Measurements from ENCODE around the gene DOCK1. TPM values are rescaled to one million over a fixed set of nuclear protein-coding genes. Genes with fewer than 3 reads are reported as not detected.
A peak's percentile ranks its signal among the peaks of the same experiment; 100 is the strongest.

DOCK1 gene
- total and polyA plus RNA-seq, 4 donors: 10.9 to 82.6 (median 43.3) TPM

DNA sequence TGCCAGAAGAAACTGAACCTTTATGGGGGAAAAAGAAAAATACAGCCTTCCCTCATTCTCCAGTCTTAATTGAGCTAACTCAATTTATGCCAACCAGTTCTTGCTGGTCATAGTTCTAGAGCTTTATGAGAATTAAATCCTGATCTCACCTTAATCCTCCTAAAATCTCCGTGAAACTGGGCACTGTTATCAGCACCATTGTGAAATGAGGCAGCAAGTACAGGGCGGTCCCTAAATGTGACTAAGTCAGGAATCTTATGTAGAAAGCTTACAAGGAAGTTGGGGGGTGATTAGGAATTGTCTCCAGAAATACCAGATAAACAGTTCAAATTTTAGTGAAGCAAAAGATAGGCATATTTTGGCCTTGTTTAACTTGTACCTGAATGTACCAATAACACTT, 301.9 kb downstream of the DOCK1 start:
- Histone ChIP-seq H3K36me3 (ENCODE audit: control insufficient read depth in 1 of 2, insufficient read depth in 2 of 2, low read length in 1 of 2) (no peaks in the 10 kb centered on the region), H3K9me3 (ENCODE audit: control insufficient read depth, low read length) (no peaks in the 10 kb centered on the region), H3K4me1 (ENCODE audit: control insufficient read depth in 1 of 2, insufficient read depth in 2 of 2, low read length in 2 of 2) (no peaks in the 10 kb centered on the region), H3K27me3 (ENCODE audit: control insufficient read depth in 1 of 2, insufficient read depth in 2 of 2, low read length in 1 of 2) (no peaks in the 10 kb centered on the region), H3K4me3 (ENCODE audit: low read length in 2 of 2) (no peak overlapping the region), H3K27ac (ENCODE audit: low read depth in 1 of 2, low read length in 2 of 2) (no peak overlapping the region)
- ATAC-seq (ENCODE audit: low FRiP score): no peak
- 95 to 99% methylated on average over 2 of the region's 2 CpGs for WGBS, 2 donors
- intact Hi-C loops (cut with DNase I): no loop called here
- DNase-seq: no peak

DNA sequence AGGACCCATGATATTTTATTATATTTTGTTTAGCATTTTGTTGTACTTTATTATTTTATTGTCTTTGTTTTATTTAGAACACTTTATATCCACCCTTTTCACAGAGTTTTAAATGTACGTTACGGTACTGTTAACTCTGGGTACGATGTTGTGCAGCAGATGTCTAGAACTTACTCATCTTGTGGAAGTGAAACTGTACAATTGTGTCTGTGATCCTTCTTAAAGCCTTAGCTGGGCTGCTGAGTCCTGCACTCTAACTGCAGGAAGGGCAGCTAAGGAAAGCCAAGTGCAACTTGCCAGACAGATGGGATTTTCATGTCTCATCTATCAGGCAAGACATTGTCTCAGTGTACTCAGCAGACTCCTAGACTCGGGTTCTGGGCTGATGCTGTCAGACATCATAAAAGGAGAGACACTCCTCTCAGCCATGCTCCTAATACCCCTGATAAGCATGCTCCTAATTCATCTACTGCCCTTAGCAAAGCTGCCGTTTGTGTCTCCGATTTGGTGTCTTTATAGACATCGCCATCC, 305.8 kb downstream of the DOCK1 start:
- no peaks in the 10 kb centered on the region for H3K4me1 ChIP-seq (ENCODE audit: control insufficient read depth in 1 of 2, insufficient read depth in 2 of 2, low read length in 2 of 2)
- intact Hi-C loops (cut with DNase I): no loop called here
- 90 to 91% methylated on average over 7 of the region's 7 CpGs for WGBS, 2 donors
- H3K4me3 ChIP-seq (ENCODE audit: low read length in 2 of 2): no peak overlapping the region
- DNase-seq (no peak), ATAC-seq (ENCODE audit: low FRiP score) (no peak)
- no peaks in the 10 kb centered on the region for H3K36me3 ChIP-seq (ENCODE audit: control insufficient read depth in 1 of 2, insufficient read depth in 2 of 2, low read length in 1 of 2)
- no peaks in the 10 kb centered on the region for H3K9me3 ChIP-seq (ENCODE audit: control insufficient read depth, low read length)
- no peaks in the 10 kb centered on the region for H3K27me3 ChIP-seq (ENCODE audit: control insufficient read depth in 1 of 2, insufficient read depth in 2 of 2, low read length in 1 of 2)
- no peak overlapping the region for H3K27ac ChIP-seq (ENCODE audit: low read depth in 1 of 2, low read length in 2 of 2)

- H3K4me3 ChIP-seq (ENCODE audit: low read length in 2 of 2): no peak overlapping the region
- H3K9me3 ChIP-seq (ENCODE audit: control insufficient read depth, low read length): no peaks in the 10 kb centered on the region
- ATAC-seq (ENCODE audit: low FRiP score): no peak
- WGBS, 2 donors: 73 to 82% methylated on average over 4 of the region's 4 CpGs
- no peaks in the 10 kb centered on the region for H3K36me3 ChIP-seq (ENCODE audit: control insufficient read depth in 1 of 2, insufficient read depth in 2 of 2, low read length in 1 of 2)
- H3K27ac ChIP-seq (ENCODE audit: low read depth in 1 of 2, low read length in 2 of 2): no peak overlapping the region
- H3K27me3 ChIP-seq (ENCODE audit: control insufficient read depth in 1 of 2, insufficient read depth in 2 of 2, low read length in 1 of 2): no peaks in the 10 kb centered on the region
- DNase-seq: no peak
- intact Hi-C loops (cut with DNase I): no loop called here
- no peaks in the 10 kb centered on the region for H3K4me1 ChIP-seq (ENCODE audit: control insufficient read depth in 1 of 2, insufficient read depth in 2 of 2, low read length in 2 of 2)
These were observed 310.6 kb downstream of the DOCK1 start for GRCh38 chr10:127215866-127216265.

DNA sequence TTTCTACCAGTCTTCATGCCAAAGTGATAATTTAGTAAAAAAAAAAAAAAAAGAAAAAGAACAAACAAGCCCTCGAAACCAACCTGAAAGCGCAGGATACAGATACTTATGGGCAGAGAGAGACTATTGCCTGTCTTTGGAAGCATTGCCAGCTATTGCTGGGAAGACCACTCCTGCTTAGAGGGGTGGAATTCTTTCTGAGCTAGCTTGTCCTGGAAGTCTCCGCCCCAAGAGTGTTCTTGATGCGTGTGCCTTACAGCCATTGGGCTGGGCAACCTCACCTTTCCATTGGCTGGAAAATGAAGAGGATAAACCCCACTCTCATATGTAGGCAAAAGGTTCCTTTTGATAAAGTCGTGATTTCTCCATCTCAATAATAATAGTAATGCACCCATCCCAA, 311.0 kb downstream of the DOCK1 start:
- intact Hi-C loops (cut with DNase I): no loop called here
- 92 to 95% methylated on average over 5 of the region's 5 CpGs for WGBS, 2 donors
- ATAC-seq (ENCODE audit: low FRiP score): no peak

GRCh38 chr10:127216786-127217185, 311.6 kb downstream of the DOCK1 start:
- 35 to 53% methylated on average over 3 of the region's 3 CpGs for WGBS, 2 donors
- Histone ChIP-seq H3K4me3 (ENCODE audit: low read length in 2 of 2) (no peak overlapping the region), H3K27ac (ENCODE audit: low read depth in 1 of 2, low read length in 2 of 2) (no peak overlapping the region), H3K36me3 (ENCODE audit: control insufficient read depth in 1 of 2, insufficient read depth in 2 of 2, low read length in 1 of 2) (no peaks in the 10 kb centered on the region), H3K4me1 (ENCODE audit: control insufficient read depth in 1 of 2, insufficient read depth in 2 of 2, low read length in 2 of 2) (no peaks in the 10 kb centered on the region), H3K9me3 (ENCODE audit: control insufficient read depth, low read length) (no peaks in the 10 kb centered on the region), H3K27me3 (ENCODE audit: control insufficient read depth in 1 of 2, insufficient read depth in 2 of 2, low read length in 1 of 2) (no peaks in the 10 kb centered on the region)
- no peak for DNase-seq
- intact Hi-C loops (cut with DNase I): no loop called here
- ATAC-seq (ENCODE audit: low FRiP score): no peak

More for the DNA sequence above, 311.0 kb downstream of the DOCK1 start:
- Histone ChIP-seq H3K4me1 (ENCODE audit: control insufficient read depth in 1 of 2, insufficient read depth in 2 of 2, low read length in 2 of 2) (no peaks in the 10 kb centered on the region), H3K36me3 (ENCODE audit: control insufficient read depth in 1 of 2, insufficient read depth in 2 of 2, low read length in 1 of 2) (no peaks in the 10 kb centered on the region), H3K4me3 (ENCODE audit: low read length in 2 of 2) (no peak overlapping the region), H3K27me3 (ENCODE audit: control insufficient read depth in 1 of 2, insufficient read depth in 2 of 2, low read length in 1 of 2) (no peaks in the 10 kb centered on the region), H3K9me3 (ENCODE audit: control insufficient read depth, low read length) (no peaks in the 10 kb centered on the region), H3K27ac (ENCODE audit: low read depth in 1 of 2, low read length in 2 of 2) (no peak overlapping the region)
- no peak for DNase-seq

- Histone ChIP-seq H3K27me3 (ENCODE audit: control insufficient read depth in 1 of 2, insufficient read depth in 2 of 2, low read length in 1 of 2) (no peaks in the 10 kb centered on the region), H3K9me3 (ENCODE audit: control insufficient read depth, low read length) (no peaks in the 10 kb centered on the region), H3K36me3 (ENCODE audit: control insufficient read depth in 1 of 2, insufficient read depth in 2 of 2, low read length in 1 of 2) (no peaks in the 10 kb centered on the region), H3K27ac (ENCODE audit: low read depth in 1 of 2, low read length in 2 of 2) (no peak overlapping the region), H3K4me3 (ENCODE audit: low read length in 2 of 2) (no peak overlapping the region), H3K4me1 (ENCODE audit: control insufficient read depth in 1 of 2, insufficient read depth in 2 of 2, low read length in 2 of 2) (no peaks in the 10 kb centered on the region)
- WGBS, 2 donors: 95 to 96% methylated on average over 3 of the region's 3 CpGs
- no peak for DNase-seq
- ATAC-seq (ENCODE audit: low FRiP score): no peak
- intact Hi-C loops (cut with DNase I): no loop called here
These were observed 313.4 kb downstream of the DOCK1 start for GRCh38 chr10:127218658-127219057.

- Histone ChIP-seq H3K36me3 (ENCODE audit: control insufficient read depth in 1 of 2, insufficient read depth in 2 of 2, low read length in 1 of 2) (no peaks in the 10 kb centered on the region), H3K9me3 (ENCODE audit: control insufficient read depth, low read length) (no peaks in the 10 kb centered on the region), H3K4me1 (ENCODE audit: control insufficient read depth in 1 of 2, insufficient read depth in 2 of 2, low read length in 2 of 2) (no peaks in the 10 kb centered on the region), H3K27ac (ENCODE audit: low read depth in 1 of 2, low read length in 2 of 2) (no peak overlapping the region), H3K4me3 (ENCODE audit: low read length in 2 of 2) (no peak overlapping the region), H3K27me3 (ENCODE audit: control insufficient read depth in 1 of 2, insufficient read depth in 2 of 2, low read length in 1 of 2) (no peaks in the 10 kb centered on the region)
- 91% methylated on average over 3 of the region's 3 CpGs for WGBS, 2 donors
- no peak for DNase-seq
- intact Hi-C loops (cut with DNase I): no loop called here
- ATAC-seq (ENCODE audit: low FRiP score): no peak
These were observed 316.1 kb downstream of the DOCK1 start for GRCh38 chr10:127221281-127221680.

GRCh38 chr10:127227027-127227426, 321.8 kb downstream of the DOCK1 start:
- H3K36me3 ChIP-seq (ENCODE audit: control insufficient read depth in 1 of 2, insufficient read depth in 2 of 2, low read length in 1 of 2): no peaks in the 10 kb centered on the region
- no peak overlapping the region for H3K27ac ChIP-seq (ENCODE audit: low read depth in 1 of 2, low read length in 2 of 2)
- H3K4me3 ChIP-seq (ENCODE audit: low read length in 2 of 2): no peak overlapping the region
- 93 to 97% methylated on average over 10 of the region's 10 CpGs for WGBS, 2 donors
- ATAC-seq (ENCODE audit: low FRiP score) (no peak), DNase-seq (no peak)
- peaks cover 0 to 3% of the 10 kb centered on the region in 2 donors for H3K4me1 ChIP-seq (ENCODE audit: control insufficient read depth in 1 of 2, insufficient read depth in 2 of 2, low read length in 2 of 2)
- intact Hi-C loops (cut with DNase I): no loop called here
- no peaks in the 10 kb centered on the region for H3K27me3 ChIP-seq (ENCODE audit: control insufficient read depth in 1 of 2, insufficient read depth in 2 of 2, low read length in 1 of 2)
- no peaks in the 10 kb centered on the region for H3K9me3 ChIP-seq (ENCODE audit: control insufficient read depth, low read length)

DNA sequence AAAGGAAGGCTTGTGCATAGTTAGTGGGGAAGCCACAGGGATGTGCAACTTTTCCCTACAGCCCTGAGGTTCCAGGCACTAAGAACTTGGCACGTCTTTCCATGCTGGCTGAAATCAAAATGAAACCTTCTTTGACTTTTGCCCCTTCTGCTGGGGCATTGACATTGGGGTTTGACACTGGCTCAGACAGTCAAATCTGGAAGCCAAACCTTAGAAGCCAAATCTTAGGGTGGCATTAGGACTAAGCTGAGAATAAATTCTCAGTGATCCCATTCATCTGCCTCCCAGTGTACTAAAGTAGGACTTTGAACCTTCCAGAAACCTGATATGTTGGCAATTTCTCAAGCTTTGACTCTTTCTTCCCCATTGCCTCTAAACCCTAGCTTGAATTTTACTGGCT, 322.4 kb downstream of the DOCK1 start:
- Histone ChIP-seq H3K36me3 (ENCODE audit: control insufficient read depth in 1 of 2, insufficient read depth in 2 of 2, low read length in 1 of 2) (no peaks in the 10 kb centered on the region), H3K9me3 (ENCODE audit: control insufficient read depth, low read length) (no peaks in the 10 kb centered on the region), H3K4me3 (ENCODE audit: low read length in 2 of 2) (no peak overlapping the region), H3K27me3 (ENCODE audit: control insufficient read depth in 1 of 2, insufficient read depth in 2 of 2, low read length in 1 of 2) (no peaks in the 10 kb centered on the region), H3K4me1 (ENCODE audit: control insufficient read depth in 1 of 2, insufficient read depth in 2 of 2, low read length in 2 of 2) (peaks cover 0 to 3% of the 10 kb centered on the region in 2 donors), H3K27ac (ENCODE audit: low read depth in 1 of 2, low read length in 2 of 2) (peak overlapping the region in 1 of 2 donors; percentile 23)
- intact Hi-C loops (cut with DNase I): no loop called here
- no peak for ATAC-seq (ENCODE audit: low FRiP score)
- 46 to 65% methylated on average over 1 of the region's 1 CpG for WGBS, 2 donors
- no peak for DNase-seq
